Activated naive CD4-positive, alpha-beta T cell treated with anti-CD3 and anti-CD28 coated beads, Interleukin-2, amount 50 U/mL, for 72 hours (primary cell): ENCODE measurements around the gene NMRK2. TPM values are rescaled to one million over a fixed set of nuclear protein-coding genes. Genes with fewer than 3 reads are reported as not detected.
"Not testable (repeated sequence)": the region's sequence is repeated elsewhere in the genome, so short reads cannot be mapped to it uniquely, and the experiment has no call there.

Source experiments
- ATAC-seq, 2 donors: fragments of 150-1000 bp; cut with Tn5 transposase; 2 replicates each; pipeline ENCODE4 v1.10.0; 2021; ENCODE audit warnings: mild to moderate bottlenecking in 2 of 2, moderate library complexity in 2 of 2
- DNase-seq, 2 donors: peaks; one replicate each; pipeline ENCODE4 v3.0.0; 2021 to 2022; ENCODE audit warnings: low spot score in 2 of 2
- H3K27ac Mint-ChIP-seq, 2 donors: one replicate each; pipeline ENCODE4 v1.8.0; 2022; ENCODE audit warnings: mild to moderate bottlenecking in 2 of 2, mixed read lengths in 2 of 2
- H3K36me3 Mint-ChIP-seq, 2 donors: one replicate each; pipeline ENCODE4 v1.8.0; 2022; ENCODE audit warnings: mixed read lengths in 2 of 2
- H3K9me3 Mint-ChIP-seq, 2 donors: one replicate each; pipeline ENCODE4 v1.8.0; 2022; ENCODE audit warnings: mixed read lengths in 2 of 2
- total RNA-seq, 2 donors: library from RNA; stranded (reverse); gene quantifications; one replicate each; pipeline ENCODE4 v1.2.3, GENCODE V29; 2022

NMRK2 gene
- total RNA-seq, 2 donors from 2014 or later: not detected

GRCh38 chr19:3954107-3954506, 21.2 kb downstream of the NMRK2 start:
- Mint-ChIP-seq H3K36me3 (no peaks in the 10 kb centered on the region), H3K27ac (no peak overlapping the region), H3K9me3 (no peaks in the 10 kb centered on the region)
- ATAC-seq (peak in 1 of 2 donors; percentile 5), DNase-seq (no peak)

GRCh38 chr19:3955276-3955675, 22.4 kb downstream of the NMRK2 start:
- not testable (repeated sequence) for DNase-seq, H3K27ac Mint-ChIP-seq, H3K9me3 Mint-ChIP-seq, ATAC-seq, H3K36me3 Mint-ChIP-seq

GRCh38 chr19:3955688-3956087, 22.8 kb downstream of the NMRK2 start:
- Mint-ChIP-seq H3K9me3 (no peaks in the 10 kb centered on the region), H3K36me3 (no peaks in the 10 kb centered on the region), H3K27ac (no peak overlapping the region)
- DNase-seq (no peak), ATAC-seq (no peak)

GRCh38 chr19:3958836-3959765, 26.2 kb downstream of the NMRK2 start:
- DNase-seq: no peak
- Mint-ChIP-seq H3K27ac (no peak overlapping the region), H3K36me3 (no peaks in the 10 kb centered on the region), H3K9me3 (no peaks in the 10 kb centered on the region)
- peak in 1 of 2 donors; percentile 2 for ATAC-seq

- ATAC-seq: no peak
- no peak overlapping the region for H3K27ac Mint-ChIP-seq
- no peaks in the 10 kb centered on the region for H3K9me3 Mint-ChIP-seq
- no peaks in the 10 kb centered on the region for H3K36me3 Mint-ChIP-seq
- DNase-seq: no peak
These were observed 26.9 kb downstream of the NMRK2 start for GRCh38 chr19:3959766-3960131.

- ATAC-seq (no peak), DNase-seq (no peak)
- Mint-ChIP-seq H3K27ac (no peak overlapping the region), H3K9me3 (no peaks in the 10 kb centered on the region), H3K36me3 (no peaks in the 10 kb centered on the region)
These were observed 28.1 kb downstream of the NMRK2 start for GRCh38 chr19:3961007-3961406.

- H3K27ac Mint-ChIP-seq: no peak overlapping the region
- ATAC-seq (peak; percentile 1 to 13), DNase-seq (no peak)
- H3K9me3 Mint-ChIP-seq: no peaks in the 10 kb centered on the region
- H3K36me3 Mint-ChIP-seq: no peaks in the 10 kb centered on the region
These were observed 30.8 kb downstream of the NMRK2 start for GRCh38 chr19:3963458-3964255.

GRCh38 chr19:3964256-3965194, 31.7 kb downstream of the NMRK2 start:
- Mint-ChIP-seq H3K27ac (peak overlapping the region in 1 of 2 donors; percentile 29), H3K36me3 (peaks cover 0 to 3% of the 10 kb centered on the region in 2 donors), H3K9me3 (no peaks in the 10 kb centered on the region)
- ATAC-seq (peak in 1 of 2 donors; percentile 4), DNase-seq (no peak)

GRCh38 chr19:3966051-3967017, 33.5 kb downstream of the NMRK2 start:
- DNase-seq: no peak
- Mint-ChIP-seq H3K36me3 (peaks cover 5 to 8% of the 10 kb centered on the region in 2 donors), H3K27ac (peak overlapping the region in 1 of 2 donors; percentile 32), H3K9me3 (no peaks in the 10 kb centered on the region)
- ATAC-seq: no peak

GRCh38 chr19:3967983-3968382, 35.1 kb downstream of the NMRK2 start:
- not testable (repeated sequence) for DNase-seq, ATAC-seq, H3K9me3 Mint-ChIP-seq, H3K27ac Mint-ChIP-seq, H3K36me3 Mint-ChIP-seq

GRCh38 chr19:3968556-3969434, 35.9 kb downstream of the NMRK2 start:
- no peaks in the 10 kb centered on the region for H3K9me3 Mint-ChIP-seq
- peaks cover 5 to 8% of the 10 kb centered on the region in 2 donors for H3K36me3 Mint-ChIP-seq
- ATAC-seq (no peak), DNase-seq (no peak)
- peak overlapping the region in 1 of 2 donors; percentile 90 for H3K27ac Mint-ChIP-seq

- ATAC-seq (no peak), DNase-seq (no peak)
- Mint-ChIP-seq H3K27ac (peak overlapping the region; percentile 79 to 94), H3K36me3 (peaks cover 5 to 8% of the 10 kb centered on the region in 2 donors), H3K9me3 (no peaks in the 10 kb centered on the region)
These were observed 36.8 kb downstream of the NMRK2 start for GRCh38 chr19:3969435-3970312.

- H3K36me3 Mint-ChIP-seq: peaks cover 5 to 8% of the 10 kb centered on the region in 2 donors
- ATAC-seq: no peak
- peak overlapping the region; percentile 79 to 94 for H3K27ac Mint-ChIP-seq
- H3K9me3 Mint-ChIP-seq: no peaks in the 10 kb centered on the region
- DNase-seq: no peak
These were observed 37.5 kb downstream of the NMRK2 start for GRCh38 chr19:3970313-3970807.
